Right renal cortex interstitium (tissue), 3 donors: Measurements from ENCODE around the gene SNTB2. TPM values are rescaled to one million over a fixed set of nuclear protein-coding genes. Genes with fewer than 3 reads are reported as not detected.

Experiments
- DNase-seq, 3 donors: peaks; one replicate each; pipeline ENCODE4 v3.0.0-alpha.2; 2013; ENCODE audit warnings: low read depth in 3 of 3, low spot score in 2 of 3
- polyA plus RNA-seq, 3 donors: library from polyadenylated mRNA; unstranded; fragments of 120-200 nt; gene quantifications; one replicate each; pipeline ENCODE4 v1.2.1, GENCODE V29; 2013; ENCODE audit not compliant: insufficient read length in 3 of 3

SNTB2 gene
- polyA plus RNA-seq, 3 donors = 10.6 to 11.8 (median 11.0) TPM

DNA sequence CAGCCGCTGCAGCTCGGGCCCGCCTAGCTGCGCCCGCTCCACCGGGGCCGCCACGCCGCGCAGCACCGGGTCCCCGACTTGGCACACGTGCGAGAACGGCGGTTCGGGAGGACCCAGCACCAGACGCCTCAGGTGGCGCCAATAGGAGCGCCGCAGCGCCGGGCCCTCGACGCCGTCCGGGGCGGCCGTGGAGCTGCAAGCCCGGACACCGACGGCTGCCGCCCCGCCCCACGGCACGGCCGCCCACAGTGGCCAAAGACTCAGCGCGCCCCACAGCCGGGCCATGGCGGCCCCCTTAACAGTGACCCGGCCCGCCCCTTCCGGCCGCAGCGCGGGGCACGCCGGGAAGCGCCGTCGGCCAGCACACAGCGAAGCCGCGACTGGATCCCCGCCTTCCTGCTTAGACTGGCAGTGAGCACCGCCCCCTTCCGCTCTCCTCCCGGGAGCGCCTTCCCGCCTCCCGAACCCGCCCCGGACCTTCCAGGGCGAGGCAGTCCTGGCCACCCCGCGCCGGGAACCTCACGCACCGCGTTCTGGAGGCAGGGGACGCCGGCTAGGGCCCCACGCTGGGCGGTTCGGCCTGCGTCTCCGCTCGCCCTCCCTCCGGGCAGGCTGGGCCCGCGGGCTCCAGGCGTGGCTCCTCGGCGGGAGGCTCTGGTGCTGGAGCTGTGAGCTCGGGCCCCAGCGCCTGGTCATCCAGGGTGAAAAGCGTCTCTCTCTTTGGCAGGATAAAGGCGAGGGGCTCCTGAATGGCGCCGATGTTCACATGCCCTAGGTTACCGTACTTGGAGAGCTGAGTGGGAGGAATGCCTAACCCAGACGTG is 143.5 kb downstream of the SNTB2 start, which contains the start of gene PDF:
PDF (minus strand) TSS at position 303 of the 824 bp plus-strand sequence; CDS start at position 285, 18 bp downstream.
- DNase-seq = peak; percentile 72 to 85 (median 78)

DNA sequence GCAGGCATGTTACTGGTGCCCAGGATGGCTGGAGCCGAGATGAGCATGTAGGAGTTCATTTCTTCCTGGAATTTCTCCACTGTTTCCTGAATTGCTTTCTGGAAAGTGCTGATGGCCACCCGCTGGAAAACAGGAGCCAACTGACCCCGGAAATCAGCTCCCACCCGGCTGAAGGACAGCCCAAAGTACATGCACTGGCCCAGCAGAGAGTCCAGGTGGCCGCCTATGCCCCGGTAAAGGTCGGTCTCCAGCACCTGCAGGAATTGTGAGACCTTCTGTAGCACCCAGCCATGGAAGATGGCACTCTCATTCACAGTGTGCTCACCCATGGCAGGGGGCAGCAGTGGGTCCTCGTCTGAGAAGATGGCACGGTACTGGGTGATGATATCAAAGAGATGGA is 147.7 kb downstream of the SNTB2 start:
- DNase-seq = no peak

DNA sequence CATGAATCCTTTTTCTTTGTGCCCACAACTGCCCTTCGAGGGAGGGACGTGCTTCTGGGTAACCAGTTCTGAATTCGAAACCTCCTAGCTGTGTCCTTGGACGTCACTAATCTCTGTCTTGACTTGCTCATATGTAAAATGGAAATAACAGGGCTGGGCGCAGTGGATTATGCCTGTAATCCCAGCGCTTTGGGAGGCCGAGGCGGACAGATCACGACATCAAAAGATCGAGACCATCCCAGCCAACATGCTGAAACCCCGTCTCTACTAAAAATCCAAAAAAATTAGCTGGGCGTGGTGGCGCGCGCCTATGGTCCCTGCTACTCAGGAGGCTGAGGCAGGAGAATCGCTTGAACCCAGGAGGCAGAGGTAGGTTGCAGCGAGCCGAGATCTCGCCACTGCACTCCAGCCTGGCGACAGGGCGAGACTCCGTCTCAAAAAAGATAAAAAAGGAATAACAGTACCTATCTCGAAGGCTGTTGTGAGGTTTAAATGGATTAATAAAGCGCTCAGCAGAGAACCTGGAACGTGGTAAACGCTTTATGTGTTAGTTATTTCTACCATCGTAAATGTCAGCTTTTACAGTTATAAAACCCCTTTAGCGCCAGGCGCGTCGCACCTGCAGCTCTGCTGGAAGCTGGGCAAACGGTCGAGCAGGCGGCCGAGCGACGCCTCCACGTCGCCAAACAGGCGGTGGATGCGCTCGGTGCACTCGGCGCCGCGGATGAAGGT is 151.8 kb downstream of the SNTB2 start:
- DNase-seq = no peak

DNA sequence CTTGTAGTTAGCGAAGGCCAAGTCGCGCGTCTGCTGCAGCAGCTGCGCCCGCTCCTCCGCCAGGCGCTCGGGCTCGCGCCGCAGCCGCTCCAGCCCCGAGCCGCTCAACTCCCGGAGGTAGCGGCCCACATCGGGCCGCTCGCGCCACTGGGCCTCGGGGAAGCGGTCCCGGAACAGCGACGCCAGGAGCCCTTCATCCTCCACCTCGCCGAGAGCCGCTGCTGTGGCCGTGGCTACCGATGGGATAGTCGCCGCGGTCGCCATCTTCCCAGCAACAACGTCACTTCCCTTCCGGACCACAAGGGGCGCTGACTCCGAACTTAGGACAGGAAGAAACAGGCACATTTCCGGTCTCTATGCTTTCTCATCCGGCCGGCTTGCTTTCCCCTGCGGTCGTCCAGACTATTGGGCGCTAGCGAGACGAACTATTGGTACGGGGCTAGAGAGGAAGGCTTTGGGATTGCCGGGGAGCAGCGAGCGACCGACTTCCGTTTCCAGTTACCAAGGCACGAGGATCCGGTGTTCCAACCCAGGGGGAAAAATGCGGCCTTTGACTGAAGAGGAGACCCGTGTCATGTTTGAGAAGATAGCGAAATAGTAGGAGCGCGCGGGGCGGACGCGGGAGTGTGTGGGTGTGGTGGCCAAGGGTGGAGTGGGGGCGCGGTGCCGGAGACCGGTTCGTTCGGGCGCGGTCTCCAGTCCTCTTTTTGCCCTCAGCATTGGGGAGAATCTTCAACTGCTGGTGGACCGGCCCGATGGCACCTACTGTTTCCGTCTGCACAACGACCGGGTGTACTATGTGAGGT is 152.5 kb downstream of the SNTB2 start, which contains the start of the genes COG8 and NIP7:
COG8 (minus strand) TSS at position 276 of the 806 bp plus-strand sequence; CDS start at position 264, 12 bp downstream.
NIP7 (plus strand) TSS at position 484 of the 806 bp plus-strand sequence; CDS start at position 542, 58 bp downstream.
- DNase-seq = peak; percentile 94 to 98 (median 94)

DNA sequence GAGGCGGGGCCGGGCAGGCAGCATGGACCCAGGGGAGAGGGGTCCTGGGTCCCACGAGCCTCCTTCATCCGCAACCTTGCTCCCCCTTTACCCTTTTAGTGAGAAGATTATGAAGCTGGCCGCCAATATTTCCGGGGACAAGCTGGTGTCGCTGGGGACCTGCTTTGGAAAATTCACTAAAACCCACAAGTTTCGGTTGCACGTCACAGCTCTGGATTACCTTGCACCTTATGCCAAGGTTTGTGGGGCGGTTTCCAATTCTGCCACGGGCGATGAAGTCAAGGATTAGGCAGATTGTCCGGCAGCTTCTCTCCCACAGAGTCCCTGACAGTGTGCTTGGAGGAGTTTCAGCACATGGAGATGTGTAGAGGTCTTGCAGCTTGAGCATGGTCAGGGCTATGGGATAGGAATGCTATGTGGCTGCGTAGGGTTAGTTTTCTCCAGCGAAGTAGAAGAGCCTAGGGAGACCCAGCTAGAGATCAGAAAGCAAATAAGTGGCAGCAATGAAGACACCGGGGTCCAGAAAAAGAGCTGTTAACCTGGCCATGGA is 153.2 kb downstream of the SNTB2 start:
- no peak for DNase-seq

DNA sequence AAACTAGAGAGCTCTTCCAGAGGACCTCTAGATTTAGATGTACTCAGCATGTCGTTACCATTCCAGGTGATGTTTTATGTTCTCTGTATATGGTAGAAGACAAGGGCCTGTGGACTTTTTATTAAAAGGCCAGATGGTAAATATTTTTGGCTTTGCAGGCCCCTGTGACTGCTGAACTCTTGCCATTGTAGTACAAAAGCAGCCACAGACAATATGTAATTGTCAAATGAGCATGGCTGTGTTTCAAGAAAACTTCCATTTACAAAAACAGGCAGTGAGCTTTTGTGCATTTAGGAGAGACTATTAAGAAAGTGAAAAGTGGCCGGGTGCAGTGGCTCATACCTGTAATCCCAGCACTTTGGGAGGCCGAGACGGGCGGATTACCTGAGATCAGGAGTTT is 157.2 kb downstream of the SNTB2 start:
- no peak for DNase-seq

DNA sequence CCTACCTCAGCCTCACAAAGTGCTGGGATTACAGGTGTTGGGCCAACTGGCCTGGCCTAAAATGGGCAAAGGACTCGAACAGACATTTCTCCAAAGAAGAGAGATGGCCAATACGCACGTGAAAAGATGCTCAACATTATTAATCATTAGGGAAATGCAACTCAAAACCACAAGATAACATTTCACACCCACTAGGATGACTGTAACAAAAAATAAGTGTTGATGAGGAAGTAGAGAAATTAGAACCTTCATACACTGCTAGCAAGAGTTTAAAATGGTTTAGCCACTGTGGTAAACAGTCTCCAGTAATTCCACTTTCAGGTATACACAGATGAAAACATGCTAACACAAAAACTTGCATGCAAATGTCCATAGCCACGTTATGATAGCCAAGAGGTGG is 159.0 kb downstream of the SNTB2 start:
- no peak for DNase-seq

DNA sequence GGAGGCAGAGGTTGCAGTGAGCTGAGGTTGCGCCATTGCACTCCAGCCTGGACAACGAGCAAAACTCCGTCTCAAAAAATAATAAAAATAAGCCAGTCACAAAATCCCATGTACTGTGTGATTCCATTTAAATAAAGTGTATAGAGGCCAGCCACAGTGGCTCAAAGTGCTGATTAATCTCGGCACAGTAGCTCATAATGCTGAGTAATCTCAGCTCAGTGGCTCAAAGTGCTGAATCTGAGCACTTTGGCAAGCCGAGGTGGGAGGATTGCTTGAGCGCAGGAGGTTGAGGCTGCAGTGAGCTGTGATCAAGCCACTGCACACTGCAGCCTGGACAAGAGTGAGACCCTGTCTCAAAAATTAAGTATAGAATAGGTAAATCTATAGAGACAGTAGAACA is 159.7 kb downstream of the SNTB2 start:
- no peak for DNase-seq

DNA sequence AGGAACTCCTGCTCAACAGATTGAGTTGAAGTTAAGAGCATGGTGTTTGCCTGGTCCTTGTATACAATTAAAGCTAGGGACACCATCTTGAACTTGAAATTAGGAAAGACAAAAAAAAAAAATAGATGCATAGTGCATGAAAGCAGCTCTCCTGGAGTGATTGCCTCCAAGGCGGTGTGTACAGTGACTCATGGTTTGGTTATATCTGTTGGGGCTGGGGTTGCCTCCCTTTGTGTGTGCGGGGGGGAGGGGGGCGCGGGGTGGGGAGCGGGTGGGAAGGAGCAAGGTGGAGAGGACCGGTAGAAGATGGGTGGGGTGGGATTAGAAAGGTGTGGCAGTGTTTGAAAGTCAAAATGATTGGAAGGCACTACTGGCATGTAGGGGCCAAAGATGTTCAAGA is 161.3 kb downstream of the SNTB2 start:
- DNase-seq = no peak

DNA sequence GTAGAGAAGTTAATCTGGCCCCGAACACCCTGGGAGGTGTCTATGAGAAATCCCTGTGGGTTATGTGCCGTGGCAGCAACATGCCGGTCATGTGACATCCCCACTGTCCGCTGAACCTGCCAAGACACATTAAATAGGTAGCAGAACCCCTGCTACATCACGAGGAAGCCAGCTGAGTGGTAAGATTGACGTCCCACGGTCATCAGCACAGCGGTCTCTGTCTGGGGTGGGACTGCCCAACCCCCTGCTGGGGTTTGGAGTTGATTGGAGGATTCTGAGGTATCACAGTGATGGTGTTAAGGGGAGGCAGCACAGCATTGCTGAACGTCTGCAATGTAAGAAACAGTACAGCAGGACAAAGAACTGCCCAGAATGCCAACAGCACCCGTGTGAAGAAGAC is 162.6 kb downstream of the SNTB2 start:
- no peak for DNase-seq

DNA sequence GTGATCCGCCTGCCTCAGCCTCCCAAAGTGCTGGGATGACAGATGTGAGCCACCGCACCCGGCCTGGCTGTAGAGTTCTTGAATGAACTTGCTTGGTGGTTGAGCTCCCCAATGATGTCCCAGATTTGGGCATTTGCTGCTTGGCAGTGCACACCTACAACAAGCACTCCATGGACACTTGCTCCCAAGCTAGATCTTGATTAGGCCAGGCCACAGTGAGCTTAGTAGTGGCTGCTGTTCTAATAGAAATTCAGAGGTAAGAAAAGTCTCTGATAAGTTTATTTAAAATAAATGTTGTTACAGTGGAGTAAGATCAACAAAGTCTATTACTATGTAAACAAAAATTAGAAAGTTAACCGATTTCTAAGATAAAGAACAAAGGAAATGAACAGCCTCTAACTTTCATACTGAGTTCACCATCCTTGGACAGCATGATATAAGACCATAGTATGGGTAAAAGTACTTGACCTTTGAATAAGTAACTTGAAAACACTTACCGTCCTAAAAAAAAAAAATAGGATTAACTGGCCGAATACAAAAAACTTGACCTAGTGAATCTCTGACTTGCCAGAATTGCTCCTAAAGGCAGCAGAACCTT is 163.7 kb downstream of the SNTB2 start:
- no peak for DNase-seq

DNA sequence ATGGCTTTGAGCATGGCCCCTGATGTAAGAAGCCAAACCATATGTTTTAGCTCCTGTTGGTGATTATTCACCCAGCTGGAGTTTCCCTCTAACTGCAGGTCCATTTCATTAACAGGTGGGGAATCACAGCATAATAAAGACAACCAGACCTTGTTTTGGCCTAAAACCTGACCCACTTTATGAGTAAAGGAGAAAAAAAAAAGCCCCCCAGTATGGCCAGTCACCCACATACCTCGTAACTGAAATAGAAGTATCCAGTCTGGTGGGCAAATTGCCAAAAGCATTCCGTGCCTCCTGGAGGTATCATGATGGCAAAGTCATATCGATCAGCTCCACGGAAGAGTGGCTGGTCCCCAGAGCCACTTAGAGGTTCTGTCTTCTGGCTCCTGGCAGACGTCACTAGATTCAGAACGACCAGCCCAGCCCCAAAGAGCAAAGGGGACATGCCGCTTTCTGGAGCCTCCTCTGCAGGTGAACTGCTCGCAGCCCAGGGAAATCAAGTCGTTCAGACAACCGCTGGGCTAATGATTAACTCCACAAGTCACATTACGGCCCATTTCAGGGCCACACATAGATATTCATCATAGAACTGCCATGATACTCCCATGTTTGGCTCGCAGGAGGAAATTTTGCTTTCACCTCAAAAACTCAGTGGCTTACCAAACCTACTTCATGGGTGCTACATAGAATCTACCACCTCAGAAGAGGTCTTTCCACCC is 164.5 kb downstream of the SNTB2 start, which contains the start of gene TMED6:
TMED6 (minus strand) TSS at position 478 of the 719 bp plus-strand sequence; CDS start at position 445, 33 bp downstream.
- no peak for DNase-seq

Other genes starting within 250 kb of the SNTB2 start
- gene HAS3, start 81.5 kb upstream of the SNTB2 start, polyA plus RNA-seq = 1 to 10 TPM; 3.5 to 4.5 (median 4.4) TPM
- 100 to 1,000 TPM; 160 to 183 (median 161) TPM for gene CHTF8, start 54.6 kb upstream of the SNTB2 start, polyA plus RNA-seq
- 10 to 100 TPM; 63.8 to 67.2 (median 64.2) TPM for gene UTP4, start 54.5 kb upstream of the SNTB2 start, polyA plus RNA-seq
- 10 to 100 TPM; 41.6 to 47.9 (median 43.8) TPM for gene VPS4A, start 124.2 kb downstream of the SNTB2 start, polyA plus RNA-seq
- gene PDF, start 143.4 kb downstream of the SNTB2 start, polyA plus RNA-seq = 1 to 10 TPM; 2.5 to 3.1 (median 2.6) TPM
- 10 to 100 TPM; 26.9 to 34.7 (median 27.8) TPM for gene COG8, start 152.4 kb downstream of the SNTB2 start, polyA plus RNA-seq
- 10 to 100 TPM; 33.3 to 37.7 (median 36.8) TPM for gene NIP7, start 152.6 kb downstream of the SNTB2 start, polyA plus RNA-seq
- gene TMED6, start 164.6 kb downstream of the SNTB2 start, polyA plus RNA-seq = 1 to 10 TPM; 1.5 to 3.6 (median 2.3) TPM
- gene TERF2, start 198.8 kb downstream of the SNTB2 start, polyA plus RNA-seq = 10 to 100 TPM; 37.5 to 38.6 (median 37.9) TPM
- gene CYB5B, start 237.5 kb downstream of the SNTB2 start, polyA plus RNA-seq = 100 to 1,000 TPM; 143 to 162 (median 153) TPM